AG04450 (cell line): ENCODE measurements around the gene ACOX2. TPM values are rescaled to one million over a fixed set of nuclear protein-coding genes. Genes with fewer than 3 reads are reported as not detected.

Source experiments
- CTCF ChIA-PET: fragments of 300-600, 350-600 bp; formaldehyde crosslinking; extraction: SDS; loops from one replicate; lab custom pipeline; 2022; ENCODE audit warnings: antibody characterized with exemption, inconsistent platforms; lab: Charles Lee
- POLR2A ChIA-PET: fragments of 350-600 bp; formaldehyde crosslinking; extraction: SDS; loops from one replicate; lab custom pipeline; 2021; ENCODE audit warnings: antibody characterized with exemption, inconsistent platforms; lab: Yijun Ruan, JAX
- DNase-seq: peaks from one replicate; pipeline ENCODE4 v3.0.0-alpha.2; 2011; ENCODE audit warnings: low read depth, low spot score
- H3K27ac ChIP-seq: one replicate; pipeline ENCODE4 v1.5.1; 2012; ENCODE audit warnings: low read depth, low read length, control low read depth
- H3K27me3 ChIP-seq: one replicate; pipeline ENCODE4 v1.6.0; 2012; ENCODE audit warnings: low read length; ENCODE audit not compliant: control insufficient read depth, insufficient read depth
- H3K4me3 ChIP-seq: 2 replicates; pipeline ENCODE4 v1.5.1; 2011; ENCODE audit warnings: mild to moderate bottlenecking, low read depth, low read length, control low read depth
- H3K9me3 ChIP-seq: 2 replicates; pipeline ENCODE4 v1.5.1; 2012; ENCODE audit warnings: low read length; ENCODE audit not compliant: control insufficient read depth, insufficient read depth
- polyA plus RNA-seq: library from polyadenylated mRNA; depleted of rRNA; stranded (reverse); fragments of >200 nt; gene quantifications from 2 replicates; pipeline ENCODE4 v1.2.3, GENCODE V29; 2011
- TF ChIP-seq, protein P1 (sequence below): IDR thresholded peaks from 2 replicates; pipeline ENCODE4 v1.5.1; 2011; ENCODE audit warnings: low read depth, low read length, control low read depth, inconsistent platforms

Gene ACOX2
- polyA plus RNA-seq, 1 experiment = 27.8 TPM

GRCh38 chr3:58531956-58532355 lies 5.0 kb downstream of the ACOX2 start:
- H3K4me3 ChIP-seq = no peak overlapping the region
- H3K27ac ChIP-seq = no peak overlapping the region
- TF ChIP-seq, protein P1, sequence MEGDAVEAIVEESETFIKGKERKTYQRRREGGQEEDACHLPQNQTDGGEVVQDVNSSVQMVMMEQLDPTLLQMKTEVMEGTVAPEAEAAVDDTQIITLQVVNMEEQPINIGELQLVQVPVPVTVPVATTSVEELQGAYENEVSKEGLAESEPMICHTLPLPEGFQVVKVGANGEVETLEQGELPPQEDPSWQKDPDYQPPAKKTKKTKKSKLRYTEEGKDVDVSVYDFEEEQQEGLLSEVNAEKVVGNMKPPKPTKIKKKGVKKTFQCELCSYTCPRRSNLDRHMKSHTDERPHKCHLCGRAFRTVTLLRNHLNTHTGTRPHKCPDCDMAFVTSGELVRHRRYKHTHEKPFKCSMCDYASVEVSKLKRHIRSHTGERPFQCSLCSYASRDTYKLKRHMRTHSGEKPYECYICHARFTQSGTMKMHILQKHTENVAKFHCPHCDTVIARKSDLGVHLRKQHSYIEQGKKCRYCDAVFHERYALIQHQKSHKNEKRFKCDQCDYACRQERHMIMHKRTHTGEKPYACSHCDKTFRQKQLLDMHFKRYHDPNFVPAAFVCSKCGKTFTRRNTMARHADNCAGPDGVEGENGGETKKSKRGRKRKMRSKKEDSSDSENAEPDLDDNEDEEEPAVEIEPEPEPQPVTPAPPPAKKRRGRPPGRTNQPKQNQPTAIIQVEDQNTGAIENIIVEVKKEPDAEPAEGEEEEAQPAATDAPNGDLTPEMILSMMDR = no peak
- POLR2A ChIA-PET = no interaction called here
- no peak for DNase-seq
- no peaks in the 10 kb centered on the region for H3K9me3 ChIP-seq
- H3K27me3 ChIP-seq = no peaks in the 10 kb centered on the region
- CTCF ChIA-PET = interaction anchor here (0.9 to 3.9 kb wide), 10 partner anchors 16 to 344 kb away, joined by 3 to 24 read pairs (median 4); partner anchors contain the start of genes HTD2, KCTD6 and RPP14

GRCh38 chr3:58531555-58531954 lies 5.4 kb downstream of the ACOX2 start:
- DNase-seq = no peak
- Histone ChIP-seq H3K27ac (peak overlapping the region; percentile 2), H3K4me3 (no peak overlapping the region), H3K27me3 (no peaks in the 10 kb centered on the region), H3K9me3 (no peaks in the 10 kb centered on the region)
- ChIA-PET CTCF (interaction anchor here (0.9 to 3.9 kb wide), 8 partner anchors 15 to 343 kb away, joined by 3 to 24 read pairs (median 5); partner anchors contain the start of genes HTD2, KCTD6 and RPP14), POLR2A (no interaction called here)
- TF ChIP-seq, protein P1 = no peak

DNA sequence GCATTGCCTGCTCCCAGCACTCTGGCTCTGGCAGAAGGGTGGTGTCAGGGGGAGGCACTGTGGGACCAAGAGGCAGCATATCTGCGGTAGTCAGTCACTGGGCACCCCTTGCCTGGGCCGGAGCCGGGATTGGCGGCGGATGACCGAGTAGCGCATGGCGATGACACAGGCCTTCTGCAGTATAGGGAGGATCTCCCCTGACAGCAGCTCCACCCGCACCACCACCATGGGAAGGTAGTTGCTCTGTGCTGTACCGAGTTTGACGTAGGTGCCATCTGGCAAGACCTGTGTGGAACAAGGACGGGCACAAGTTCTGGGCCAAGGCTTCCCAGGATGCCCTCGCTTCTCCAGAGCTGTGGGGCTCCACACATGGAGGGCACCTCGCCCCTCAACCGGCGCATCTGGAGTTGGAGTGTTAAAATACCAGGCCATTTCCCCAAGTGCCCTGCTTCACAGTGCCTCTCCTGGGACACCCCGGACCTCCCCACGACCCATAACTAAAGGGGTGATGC lies 6.6 kb downstream of the ACOX2 start:
- H3K27me3 ChIP-seq = no peaks in the 10 kb centered on the region
- TF ChIP-seq, protein P1 = no peak
- ChIA-PET CTCF (interaction anchor here (1.2 to 2.5 kb wide), 3 partner anchors 8 to 100 kb away, joined by 3 to 8 read pairs (median 6); no protein-coding TSS in a partner anchor), POLR2A (no interaction called here)
- no peaks in the 10 kb centered on the region for H3K9me3 ChIP-seq
- no peak overlapping the region for H3K4me3 ChIP-seq
- H3K27ac ChIP-seq = no peak overlapping the region
- DNase-seq = no peak

- POLR2A ChIA-PET = no interaction called here
These were observed 7.3 kb downstream of the ACOX2 start for GRCh38 chr3:58529516-58530353.

More at GRCh38 chr3:58529516-58530353, 7.3 kb downstream of the ACOX2 start:
- H3K9me3 ChIP-seq = no peaks in the 10 kb centered on the region
- CTCF ChIA-PET = interaction anchor here (1.0 to 2.5 kb wide), 5 partner anchors 8 to 221 kb away, joined by 3 to 8 read pairs (median 3); no protein-coding TSS in a partner anchor
- H3K27me3 ChIP-seq = no peaks in the 10 kb centered on the region
- no peak overlapping the region for H3K4me3 ChIP-seq
- DNase-seq = no peak
- TF ChIP-seq, protein P1 = peak; percentile 41
- H3K27ac ChIP-seq = no peak overlapping the region
